ENCODE measurements around the gene SLC26A2.
A peak's percentile ranks its signal among the peaks of the same experiment; 100 is the strongest.

The SLC26A2 gene

GRCh38 chr5:149982505-149982904 lies 21.9 kb downstream of the SLC26A2 start:
- no peak overlapping the region for H3K4me3 ChIP-seq (ENCODE audit: low read depth, low read length)
- no peak for TF ChIP-seq CTCF (IDR thresholded peaks at IDR 0.05; ENCODE audit: borderline replicate concordance, insufficient read depth, low read depth, low read length)

GRCh38 chr5:149988126-149988525 lies 27.6 kb downstream of the SLC26A2 start:
- no peak overlapping the region for H3K4me3 ChIP-seq (ENCODE audit: low read depth, low read length)
- TF ChIP-seq CTCF (IDR thresholded peaks at IDR 0.05; ENCODE audit: borderline replicate concordance, insufficient read depth, low read depth, low read length): no peak

- no peak overlapping the region for H3K4me3 ChIP-seq (ENCODE audit: low read depth, low read length)
- peak; percentile 81 for TF ChIP-seq CTCF (IDR thresholded peaks at IDR 0.05; ENCODE audit: borderline replicate concordance, insufficient read depth, low read depth, low read length)
Measured at GRCh38 chr5:149990518-149991376, 30.2 kb downstream of the SLC26A2 start.

- TF ChIP-seq CTCF (IDR thresholded peaks at IDR 0.05; ENCODE audit: borderline replicate concordance, insufficient read depth, low read depth, low read length): no peak
- H3K4me3 ChIP-seq (ENCODE audit: low read depth, low read length): no peak overlapping the region
Measured at GRCh38 chr5:149993471-149993870, 32.9 kb downstream of the SLC26A2 start.

GRCh38 chr5:149995385-149996204 lies 35.0 kb downstream of the SLC26A2 start:
- TF ChIP-seq CTCF (IDR thresholded peaks at IDR 0.05; ENCODE audit: borderline replicate concordance, insufficient read depth, low read depth, low read length): no peak
- H3K4me3 ChIP-seq (ENCODE audit: low read depth, low read length): no peak overlapping the region

GRCh38 chr5:149996205-149996890 lies 35.8 kb downstream of the SLC26A2 start:
- H3K4me3 ChIP-seq (ENCODE audit: low read depth, low read length): no peak overlapping the region
- no peak for TF ChIP-seq CTCF (IDR thresholded peaks at IDR 0.05; ENCODE audit: borderline replicate concordance, insufficient read depth, low read depth, low read length)

All from GM12875 (cell line).